NB4 (cell line): ENCODE data around the gene RHBDD1.

ENCODE experiments used
- POLR2A ChIP-seq: IDR thresholded peaks from 2 replicates; pipeline ENCODE4 v1.6.1; 2011; ENCODE audit warnings: mild to moderate bottlenecking; ENCODE audit not compliant: insufficient read length; ENCODE audit errors: extremely low read depth
- TF ChIP-seq, protein P1 (sequence below): IDR thresholded peaks from one replicate; pipeline ENCODE4 v1.5.1; 2012; ENCODE audit warnings: low read depth, low read length

DNA sequence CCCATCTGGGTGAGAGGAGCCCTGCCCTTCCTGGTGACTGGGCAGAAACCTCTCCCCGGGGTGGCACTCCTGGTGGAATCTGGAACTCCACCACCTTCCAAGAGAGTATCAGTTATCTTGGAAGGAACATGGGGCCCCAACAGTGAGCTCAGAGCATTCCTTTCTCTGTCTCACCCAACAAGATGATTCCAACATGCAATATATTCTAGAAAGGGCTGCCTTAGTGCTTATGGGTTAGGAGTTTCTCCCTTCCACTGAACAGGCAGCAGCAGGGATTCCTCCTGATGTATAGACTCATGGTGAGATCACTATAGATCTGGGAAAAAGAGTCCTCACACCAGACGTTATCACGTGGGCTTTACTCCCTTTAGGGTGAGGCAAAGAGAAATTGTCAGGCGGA lies 181.0 kb downstream of the RHBDD1 start:
- TF ChIP-seq POLR2A: no peak
- TF ChIP-seq, protein P1, sequence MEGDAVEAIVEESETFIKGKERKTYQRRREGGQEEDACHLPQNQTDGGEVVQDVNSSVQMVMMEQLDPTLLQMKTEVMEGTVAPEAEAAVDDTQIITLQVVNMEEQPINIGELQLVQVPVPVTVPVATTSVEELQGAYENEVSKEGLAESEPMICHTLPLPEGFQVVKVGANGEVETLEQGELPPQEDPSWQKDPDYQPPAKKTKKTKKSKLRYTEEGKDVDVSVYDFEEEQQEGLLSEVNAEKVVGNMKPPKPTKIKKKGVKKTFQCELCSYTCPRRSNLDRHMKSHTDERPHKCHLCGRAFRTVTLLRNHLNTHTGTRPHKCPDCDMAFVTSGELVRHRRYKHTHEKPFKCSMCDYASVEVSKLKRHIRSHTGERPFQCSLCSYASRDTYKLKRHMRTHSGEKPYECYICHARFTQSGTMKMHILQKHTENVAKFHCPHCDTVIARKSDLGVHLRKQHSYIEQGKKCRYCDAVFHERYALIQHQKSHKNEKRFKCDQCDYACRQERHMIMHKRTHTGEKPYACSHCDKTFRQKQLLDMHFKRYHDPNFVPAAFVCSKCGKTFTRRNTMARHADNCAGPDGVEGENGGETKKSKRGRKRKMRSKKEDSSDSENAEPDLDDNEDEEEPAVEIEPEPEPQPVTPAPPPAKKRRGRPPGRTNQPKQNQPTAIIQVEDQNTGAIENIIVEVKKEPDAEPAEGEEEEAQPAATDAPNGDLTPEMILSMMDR: no peak
